ENCODE measurements around the gene FEZ2. TPM values are rescaled to one million over a fixed set of nuclear protein-coding genes. Genes with fewer than 3 reads are reported as not detected.

The FEZ2 gene
- total RNA-seq, 3 donors from 2014 or later (not counting 1 experiment from before 2014, with no cell fraction given): 25.9 to 41.7 (median 36.0) TPM

GRCh38 chr2:36523153-36523552 is 74.8 kb downstream of the FEZ2 start:
- H3K36me3 Mint-ChIP-seq: peaks cover 17% of the 10 kb centered on the region
- Histone ChIP-seq H3K27me3 (ENCODE audit: control insufficient read depth, insufficient read depth, low read length) (no peaks in the 10 kb centered on the region), H3K4me1 (ENCODE audit: control insufficient read depth, insufficient read depth, low read length) (no peaks in the 10 kb centered on the region), H3K9me3 (ENCODE audit: control insufficient read depth, insufficient read depth, low read length) (no peaks in the 10 kb centered on the region), H3K36me3 (ENCODE audit: control insufficient read depth, insufficient read depth, low read length) (peaks cover 16% of the 10 kb centered on the region), H3K27ac (ENCODE audit: low read length) (no peak overlapping the region), H3K4me3 (ENCODE audit: low read length) (no peak overlapping the region)
- intact Hi-C loops (cut with micrococcal nuclease): no loop called here
- no peak for DNase-seq
- TF ChIP-seq CTCF (IDR thresholded peaks at IDR 0.05): no peak
- H3K4me1 Mint-ChIP-seq: peaks cover 3% of the 10 kb centered on the region in 2 donors
- ATAC-seq: no peak
- 92% methylated on average over 4 of the region's 4 CpGs for WGBS (ENCODE audit: insufficient coverage)
- H3K27me3 Mint-ChIP-seq (ENCODE audit: low read depth in 2 of 2): no peaks in the 10 kb centered on the region
- no peak overlapping the region for H3K27ac Mint-ChIP-seq
- no peaks in the 10 kb centered on the region for H3K9me3 Mint-ChIP-seq
- no peak overlapping the region for H3K4me3 Mint-ChIP-seq

DNA sequence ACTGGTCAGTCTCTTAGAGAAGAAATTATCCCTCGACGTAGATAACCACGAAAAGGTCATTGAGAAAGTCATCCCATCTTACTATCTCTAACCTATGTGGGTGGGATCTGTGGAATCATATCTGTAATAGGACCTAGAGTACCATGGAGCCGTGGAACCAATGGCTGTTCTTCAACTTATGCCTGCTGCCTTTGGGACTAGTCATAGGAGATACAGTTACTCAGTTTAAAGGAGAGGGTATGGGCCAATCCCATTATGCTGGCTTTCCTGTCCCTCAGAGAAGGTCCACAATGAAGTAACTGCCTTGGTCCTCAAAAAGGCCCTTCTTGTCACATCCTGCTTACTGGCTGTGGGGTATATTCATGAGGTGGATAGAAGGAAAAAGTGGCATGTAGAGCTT is 77.5 kb downstream of the FEZ2 start:
- intact Hi-C loops (cut with micrococcal nuclease): no loop called here

DNA sequence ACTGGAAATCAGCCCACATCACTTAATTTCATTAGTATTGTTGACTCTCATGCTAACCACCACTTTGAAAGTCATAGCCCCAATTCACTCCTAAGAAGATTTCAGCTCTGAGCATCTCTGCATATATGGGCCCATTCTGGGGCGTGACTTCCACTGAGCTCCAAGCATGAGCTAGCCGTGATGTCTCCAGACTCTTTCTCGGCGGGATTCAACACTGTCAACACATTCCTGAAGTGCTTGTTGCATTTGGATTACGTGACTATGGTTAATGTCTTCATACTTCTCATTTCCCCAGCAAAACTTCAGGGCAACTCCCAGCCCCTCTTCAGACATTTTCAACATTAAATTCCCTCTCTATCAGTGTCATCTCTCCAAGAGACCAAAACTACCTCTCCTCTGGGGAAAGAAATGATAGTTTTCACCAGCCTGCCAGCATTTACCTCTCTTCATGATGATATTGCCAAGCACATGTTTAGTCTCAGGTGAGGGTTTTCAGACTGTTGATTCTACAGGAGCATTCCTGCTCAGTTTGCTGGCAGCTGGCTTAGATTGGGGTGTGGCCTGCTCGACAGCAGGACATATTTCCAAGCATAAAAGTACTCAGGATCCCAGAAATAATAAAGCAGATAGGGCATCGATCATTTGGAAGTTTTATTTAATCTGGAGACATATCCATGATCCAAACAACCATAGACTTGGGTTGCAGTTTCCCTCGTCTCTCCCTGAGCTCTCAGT is 81.7 kb downstream of the FEZ2 start:
- intact Hi-C loops (cut with micrococcal nuclease): no loop called here
- H3K27ac ChIP-seq (ENCODE audit: low read length): no peak overlapping the region
- peaks cover 31% of the 10 kb centered on the region for H3K36me3 ChIP-seq (ENCODE audit: control insufficient read depth, insufficient read depth, low read length)
- Mint-ChIP-seq H3K9me3 (no peaks in the 10 kb centered on the region), H3K36me3 (peaks cover 46% of the 10 kb centered on the region), H3K27me3 (ENCODE audit: low read depth in 2 of 2) (no peaks in the 10 kb centered on the region), H3K27ac (no peak overlapping the region), H3K4me3 (no peak overlapping the region), H3K4me1 (no peaks in the 10 kb centered on the region)
- H3K4me1 ChIP-seq (ENCODE audit: control insufficient read depth, insufficient read depth, low read length): no peaks in the 10 kb centered on the region
- TF ChIP-seq CTCF (IDR thresholded peaks at IDR 0.05): no peak
- no peaks in the 10 kb centered on the region for H3K27me3 ChIP-seq (ENCODE audit: control insufficient read depth, insufficient read depth, low read length)
- no peak for ATAC-seq
- H3K4me3 ChIP-seq (ENCODE audit: low read length): no peak overlapping the region
- no peak for DNase-seq
- H3K9me3 ChIP-seq (ENCODE audit: control insufficient read depth, insufficient read depth, low read length): no peaks in the 10 kb centered on the region
- WGBS (ENCODE audit: insufficient coverage): 93% methylated on average over 8 of the region's 8 CpGs

More for the DNA sequence above, 77.5 kb downstream of the FEZ2 start:
- H3K9me3 Mint-ChIP-seq: no peaks in the 10 kb centered on the region
- no peak overlapping the region for H3K27ac Mint-ChIP-seq
- no peak overlapping the region for H3K4me3 Mint-ChIP-seq
- DNase-seq: no peak
- Histone ChIP-seq H3K4me1 (ENCODE audit: control insufficient read depth, insufficient read depth, low read length) (no peaks in the 10 kb centered on the region), H3K27me3 (ENCODE audit: control insufficient read depth, insufficient read depth, low read length) (no peaks in the 10 kb centered on the region), H3K9me3 (ENCODE audit: control insufficient read depth, insufficient read depth, low read length) (no peaks in the 10 kb centered on the region), H3K36me3 (ENCODE audit: control insufficient read depth, insufficient read depth, low read length) (peaks cover 28% of the 10 kb centered on the region), H3K27ac (ENCODE audit: low read length) (no peak overlapping the region), H3K4me3 (ENCODE audit: low read length) (no peak overlapping the region)
- TF ChIP-seq CTCF (IDR thresholded peaks at IDR 0.05): no peak
- H3K27me3 Mint-ChIP-seq (ENCODE audit: low read depth in 2 of 2): no peaks in the 10 kb centered on the region
- WGBS (ENCODE audit: insufficient coverage): 100% methylated on average over 1 of the region's 4 CpGs
- no peak for ATAC-seq
- no peaks in the 10 kb centered on the region for H3K4me1 Mint-ChIP-seq
- peaks cover 39% of the 10 kb centered on the region for H3K36me3 Mint-ChIP-seq

DNA sequence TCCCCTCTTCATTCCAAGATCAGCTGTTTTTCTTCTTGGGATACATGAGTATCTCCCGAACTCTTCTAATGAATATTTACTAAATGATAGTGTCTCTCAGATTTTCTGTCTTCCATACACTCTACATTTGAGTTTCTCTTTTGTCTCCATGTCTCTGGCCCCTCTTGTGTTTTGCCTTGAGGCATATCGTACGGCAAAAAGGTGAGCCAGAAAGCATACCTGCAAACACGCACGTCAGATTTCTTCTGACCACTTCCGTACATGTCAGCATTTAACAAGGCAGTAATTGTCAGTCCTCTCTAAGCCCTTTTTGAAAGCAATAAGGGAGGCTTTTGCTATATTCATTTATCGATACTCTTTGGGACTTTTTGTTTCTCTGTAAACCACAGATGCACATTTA is 82.4 kb downstream of the FEZ2 start:
- H3K36me3 ChIP-seq (ENCODE audit: control insufficient read depth, insufficient read depth, low read length): peaks cover 31% of the 10 kb centered on the region
- intact Hi-C loops (cut with micrococcal nuclease): no loop called here
- no peak overlapping the region for H3K4me3 Mint-ChIP-seq

More for the DNA sequence above, 82.4 kb downstream of the FEZ2 start:
- ATAC-seq: no peak
- Histone ChIP-seq H3K4me1 (ENCODE audit: control insufficient read depth, insufficient read depth, low read length) (no peaks in the 10 kb centered on the region), H3K4me3 (ENCODE audit: low read length) (no peak overlapping the region), H3K27me3 (ENCODE audit: control insufficient read depth, insufficient read depth, low read length) (no peaks in the 10 kb centered on the region), H3K9me3 (ENCODE audit: control insufficient read depth, insufficient read depth, low read length) (no peaks in the 10 kb centered on the region), H3K27ac (ENCODE audit: low read length) (no peak overlapping the region)
- Mint-ChIP-seq H3K36me3 (peaks cover 46% of the 10 kb centered on the region), H3K27ac (no peak overlapping the region), H3K9me3 (no peaks in the 10 kb centered on the region), H3K4me1 (no peaks in the 10 kb centered on the region), H3K27me3 (ENCODE audit: low read depth in 2 of 2) (no peaks in the 10 kb centered on the region)
- no peak for TF ChIP-seq CTCF (IDR thresholded peaks at IDR 0.05)
- DNase-seq: no peak
- WGBS (ENCODE audit: insufficient coverage): 99% methylated on average over 6 of the region's 7 CpGs

All from natural killer cell (primary cell).